Motor neuron (in vitro differentiated cells): ENCODE results near the gene GOLGA6C. TPM values are rescaled to one million over a fixed set of nuclear protein-coding genes. Genes with fewer than 3 reads are reported as not detected.

Experiments used
- total RNA-seq, 8 experiments: library from RNA; unstranded; fragments of 300-600 nt; gene quantifications; 2 replicates each; pipeline versions ENCODE4 v1.2.3 to v1.2.4, GENCODE V29; 2022

Gene GOLGA6C
- total RNA-seq, 8 experiments from 2014 or later: 0.54 to 1.6 TPM; not detected in 6

Other genes starting within 250 kb of the GOLGA6C start
- gene PPCDC, start 234.7 kb upstream of the GOLGA6C start, total RNA-seq: 10 to 100 TPM in 4 of 8 experiments, 1 to 10 TPM in 4; 4.7 to 16.1 (median 9.9) TPM
- gene C15orf39, start 56.5 kb upstream of the GOLGA6C start, total RNA-seq: 10 to 100 TPM in 2 of 8 experiments, 1 to 10 TPM in 6; 2.2 to 11.0 (median 5.8) TPM
- 1 to 10 TPM in 2 of 8 experiments, under 1 TPM in 3, not detected in 3; 0.14 to 4.0 (median 0.38) TPM for gene GOLGA6D, start 24.5 kb downstream of the GOLGA6C start, total RNA-seq
- gene COMMD4, start 77.7 kb downstream of the GOLGA6C start, total RNA-seq: 10 to 100 TPM; 17.6 to 93.3 (median 56.3) TPM
- gene NEIL1, start 88.7 kb downstream of the GOLGA6C start, total RNA-seq: 10 to 100 TPM in 3 of 8 experiments, 1 to 10 TPM in 5; 3.8 to 19.4 (median 5.2) TPM
- 100 to 1,000 TPM in 2 of 8 experiments, 10 to 100 TPM in 6; 39.3 to 179 (median 63.1) TPM for gene MAN2C1, start 110.3 kb downstream of the GOLGA6C start, total RNA-seq
- 10 to 100 TPM; 14.6 to 62.6 (median 26.3) TPM for gene SIN3A, start 193.4 kb downstream of the GOLGA6C start, total RNA-seq